ENCODE measurements around the gene MASP1.

Gene MASP1

DNA sequence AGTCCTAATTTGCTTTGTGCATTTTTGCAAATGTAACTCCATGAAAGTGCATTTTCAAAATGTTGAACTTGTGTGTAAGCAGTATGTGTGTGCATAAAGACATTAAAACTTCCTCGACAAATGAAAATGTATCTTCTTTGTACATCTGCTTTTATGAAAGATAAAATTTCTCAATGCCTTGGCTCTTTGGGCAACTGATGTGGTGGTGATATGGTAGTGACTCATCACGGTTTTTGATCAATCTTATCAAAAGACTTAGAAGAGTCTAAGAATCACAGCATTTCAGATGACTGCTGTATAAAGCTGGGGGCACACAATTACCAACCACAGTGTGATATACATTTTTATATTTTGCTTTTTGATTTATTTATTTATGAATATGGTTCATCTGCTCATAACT is 5.4 kb upstream of the MASP1 start:
- DNase-seq (ENCODE audit: low read depth): no peak
- in situ Hi-C loops (cut with HindIII; ENCODE audit: low sequenced_read_pairs): no loop called here

DNA sequence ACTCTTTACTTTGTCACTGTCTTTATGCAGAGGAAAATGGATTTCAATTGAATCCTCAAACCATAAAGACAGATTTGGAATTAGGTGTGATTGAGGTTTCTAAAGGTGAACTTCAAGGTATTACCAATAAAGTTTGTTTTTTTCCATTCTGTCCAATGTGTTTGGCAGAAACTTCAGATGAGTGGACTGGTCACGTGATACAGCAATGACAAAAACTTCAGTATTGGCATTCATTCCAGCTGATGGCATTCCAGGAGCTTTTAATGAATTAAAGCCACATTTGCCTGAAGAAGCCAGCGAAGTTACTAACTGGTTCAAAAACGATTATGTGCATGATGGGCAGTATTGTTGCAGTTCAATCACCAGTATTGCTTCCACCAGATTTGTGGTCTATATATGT is 4.5 kb upstream of the MASP1 start:
- H3K4me3 ChIP-seq (ENCODE audit: low read depth, low read length): no peak overlapping the region
- TF ChIP-seq, protein P1, sequence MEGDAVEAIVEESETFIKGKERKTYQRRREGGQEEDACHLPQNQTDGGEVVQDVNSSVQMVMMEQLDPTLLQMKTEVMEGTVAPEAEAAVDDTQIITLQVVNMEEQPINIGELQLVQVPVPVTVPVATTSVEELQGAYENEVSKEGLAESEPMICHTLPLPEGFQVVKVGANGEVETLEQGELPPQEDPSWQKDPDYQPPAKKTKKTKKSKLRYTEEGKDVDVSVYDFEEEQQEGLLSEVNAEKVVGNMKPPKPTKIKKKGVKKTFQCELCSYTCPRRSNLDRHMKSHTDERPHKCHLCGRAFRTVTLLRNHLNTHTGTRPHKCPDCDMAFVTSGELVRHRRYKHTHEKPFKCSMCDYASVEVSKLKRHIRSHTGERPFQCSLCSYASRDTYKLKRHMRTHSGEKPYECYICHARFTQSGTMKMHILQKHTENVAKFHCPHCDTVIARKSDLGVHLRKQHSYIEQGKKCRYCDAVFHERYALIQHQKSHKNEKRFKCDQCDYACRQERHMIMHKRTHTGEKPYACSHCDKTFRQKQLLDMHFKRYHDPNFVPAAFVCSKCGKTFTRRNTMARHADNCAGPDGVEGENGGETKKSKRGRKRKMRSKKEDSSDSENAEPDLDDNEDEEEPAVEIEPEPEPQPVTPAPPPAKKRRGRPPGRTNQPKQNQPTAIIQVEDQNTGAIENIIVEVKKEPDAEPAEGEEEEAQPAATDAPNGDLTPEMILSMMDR (IDR thresholded peaks at IDR 0.05; ENCODE audit: low read depth, low read length, missing control alignments): no peak
- no peak for DNase-seq (ENCODE audit: low read depth)
- in situ Hi-C loops (cut with HindIII; ENCODE audit: low sequenced_read_pairs): no loop called here

More for the DNA sequence above, 5.4 kb upstream of the MASP1 start:
- H3K4me3 ChIP-seq (ENCODE audit: low read depth, low read length): no peak overlapping the region
- TF ChIP-seq, protein P1 (IDR thresholded peaks at IDR 0.05; ENCODE audit: low read depth, low read length, missing control alignments): no peak

DNA sequence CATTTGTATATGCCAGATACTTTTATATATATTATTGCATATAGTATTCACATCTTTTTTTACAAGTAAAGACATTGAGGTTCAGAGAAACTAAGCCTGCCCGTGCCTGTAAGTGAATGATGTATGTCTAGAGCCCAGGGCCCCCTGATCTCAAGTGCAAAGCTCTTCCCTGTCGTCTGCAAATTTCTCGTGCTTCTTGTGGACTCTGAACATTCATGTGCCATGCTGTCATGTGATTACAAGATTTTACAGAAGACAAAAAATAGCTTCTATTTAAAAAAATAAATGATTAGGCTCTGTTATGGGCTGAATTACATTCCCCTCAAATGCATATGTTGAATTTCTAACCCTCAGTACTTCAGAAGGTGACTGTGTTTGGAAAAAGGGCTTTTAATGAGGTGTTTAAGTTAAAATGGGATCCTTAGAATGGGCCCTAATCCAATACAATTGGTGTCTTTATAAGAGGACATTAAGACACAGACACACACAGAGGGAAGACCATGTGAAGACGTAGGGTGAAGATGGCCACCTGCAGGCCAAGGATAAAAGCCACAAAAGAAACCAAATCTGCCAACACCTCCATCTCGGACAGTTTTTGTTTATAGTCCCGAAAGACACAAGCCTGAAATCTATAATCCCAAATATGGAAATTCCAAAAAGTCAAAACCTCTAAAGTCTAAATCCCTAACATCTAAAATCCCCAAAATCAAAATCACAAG is 3.9 kb upstream of the MASP1 start:
- in situ Hi-C loops (cut with HindIII; ENCODE audit: low sequenced_read_pairs): no loop called here
- TF ChIP-seq, protein P1 (IDR thresholded peaks at IDR 0.05; ENCODE audit: low read depth, low read length, missing control alignments): no peak
- no peak for DNase-seq (ENCODE audit: low read depth)
- no peak overlapping the region for H3K4me3 ChIP-seq (ENCODE audit: low read depth, low read length)

DNA sequence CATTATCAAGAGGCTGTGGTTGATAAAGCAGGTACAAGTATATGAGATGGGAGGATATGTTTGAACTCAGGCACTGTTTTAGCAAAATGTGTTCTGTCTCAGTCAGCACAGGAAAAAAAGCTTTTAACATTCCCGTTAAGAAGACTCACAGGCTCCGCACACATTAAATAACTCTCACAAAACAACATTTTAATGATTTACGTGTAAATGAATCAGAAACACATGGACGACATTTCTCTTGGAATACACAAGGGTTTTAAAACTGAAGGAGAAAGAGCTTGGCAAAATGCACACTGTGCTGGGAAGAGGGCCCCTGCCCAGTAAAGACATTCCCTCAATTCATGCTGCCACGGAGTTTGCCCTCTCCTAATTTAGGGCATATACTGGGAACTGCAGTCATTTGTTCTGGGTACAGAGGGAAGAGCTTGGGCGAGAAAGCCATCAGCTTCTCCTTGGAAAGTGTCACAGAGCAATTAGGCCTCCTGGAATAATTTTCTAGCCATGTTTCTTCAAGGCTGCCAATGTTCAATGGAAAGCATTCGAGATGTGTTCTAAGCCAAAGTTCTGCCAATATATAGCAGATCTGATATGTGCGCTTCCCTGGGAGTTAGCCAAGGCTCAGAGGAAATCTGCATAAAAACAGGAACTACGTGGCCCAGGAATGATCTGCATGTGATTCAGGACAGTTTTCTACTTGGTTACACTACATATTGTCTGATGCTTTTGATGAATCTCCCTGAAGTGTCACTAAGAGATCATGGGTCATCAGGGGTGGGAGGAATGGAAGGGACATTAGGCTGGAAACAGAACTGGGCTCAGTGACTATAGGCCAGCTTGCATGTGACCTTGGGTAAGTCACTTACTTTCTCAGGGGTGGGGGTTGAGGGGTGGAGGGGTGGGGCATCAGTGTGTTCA is 2.2 kb upstream of the MASP1 start:
- in situ Hi-C loops (cut with HindIII; ENCODE audit: low sequenced_read_pairs): no loop called here
- no peak for DNase-seq (ENCODE audit: low read depth)
- TF ChIP-seq, protein P1 (IDR thresholded peaks at IDR 0.05; ENCODE audit: low read depth, low read length, missing control alignments): no peak
- no peak overlapping the region for H3K4me3 ChIP-seq (ENCODE audit: low read depth, low read length)

DNA sequence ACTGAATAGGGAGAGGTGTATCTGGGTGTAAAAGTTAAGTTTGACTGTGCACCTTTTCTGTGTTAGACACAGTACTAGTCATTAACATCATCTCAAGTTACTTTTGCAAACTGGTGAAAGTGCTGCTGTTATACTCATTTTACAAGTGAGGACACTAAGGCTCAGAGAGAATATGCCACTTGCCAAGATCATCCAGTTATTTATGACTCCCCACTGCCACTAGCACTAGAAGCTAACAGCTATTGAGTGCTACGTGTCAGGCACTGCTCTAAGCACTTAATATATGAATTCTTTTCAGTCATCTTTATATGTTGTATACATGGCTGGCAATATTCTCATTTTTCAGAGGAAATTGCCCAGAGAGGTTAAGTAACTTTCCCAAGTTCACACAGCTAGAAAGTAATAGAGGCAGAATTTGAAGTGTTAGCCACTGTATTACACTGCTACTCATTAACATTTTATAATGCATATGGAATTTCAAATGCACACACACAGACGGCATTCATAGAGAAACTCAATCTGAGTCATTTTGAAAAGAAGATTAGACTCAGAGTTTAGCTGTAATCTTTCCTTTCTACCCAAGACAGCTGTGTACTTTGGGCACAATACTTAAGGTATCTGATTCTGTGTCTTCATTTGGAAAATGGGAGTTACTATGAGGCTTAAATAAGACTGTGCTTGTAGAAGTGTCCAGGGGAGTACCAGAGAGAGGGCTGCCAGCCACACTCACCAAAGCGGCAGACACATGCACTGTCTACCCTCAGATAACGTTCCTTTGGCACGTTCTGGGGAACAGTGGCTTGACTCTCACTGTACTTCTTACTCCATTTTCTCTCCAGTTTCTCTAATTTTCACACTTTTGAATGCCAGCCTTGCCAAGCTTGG is 1.3 kb upstream of the MASP1 start:
- H3K4me3 ChIP-seq (ENCODE audit: low read depth, low read length): no peak overlapping the region
- no peak for DNase-seq (ENCODE audit: low read depth)
- in situ Hi-C loops (cut with HindIII; ENCODE audit: low sequenced_read_pairs): no loop called here
- TF ChIP-seq, protein P1 (IDR thresholded peaks at IDR 0.05; ENCODE audit: low read depth, low read length, missing control alignments): no peak

DNA sequence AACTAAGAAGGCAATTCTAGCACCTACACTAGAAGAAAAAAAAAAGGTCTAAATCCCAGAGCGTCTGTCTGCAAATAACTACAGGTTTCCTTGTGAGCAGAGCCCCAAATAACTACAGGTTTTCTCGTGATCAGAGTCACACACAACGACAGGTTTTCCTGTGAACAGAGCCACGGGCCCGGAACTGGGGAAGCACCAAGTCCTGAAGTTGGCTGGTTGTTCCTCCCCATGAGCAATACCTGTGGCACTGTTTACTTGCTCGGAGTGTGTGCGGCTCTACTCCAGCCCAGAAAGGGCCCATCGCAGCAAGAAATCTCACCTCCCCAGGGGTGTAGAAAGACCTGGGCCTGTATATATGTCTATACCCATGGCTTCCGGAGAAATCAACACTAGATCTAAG is 644 bp upstream of the MASP1 start:
- H3K4me3 ChIP-seq (ENCODE audit: low read depth, low read length): no peak overlapping the region
- no peak for DNase-seq (ENCODE audit: low read depth)
- in situ Hi-C loops (cut with HindIII; ENCODE audit: low sequenced_read_pairs): no loop called here
- TF ChIP-seq, protein P1 (IDR thresholded peaks at IDR 0.05; ENCODE audit: low read depth, low read length, missing control alignments): no peak

All from astrocyte of the cerebellum (primary cell).